HG02981 (cell line): ENCODE measurements around the gene KRT7.

ENCODE experiments used
- ATAC-seq: cut with Tn5 transposase; IDR thresholded peaks from one replicate; pipeline ENCODE4 v1.9.1; 2021; ENCODE audit warnings: mild to moderate bottlenecking, moderate library complexity; ENCODE audit not compliant: unreplicated experiment

KRT7 gene

DNA sequence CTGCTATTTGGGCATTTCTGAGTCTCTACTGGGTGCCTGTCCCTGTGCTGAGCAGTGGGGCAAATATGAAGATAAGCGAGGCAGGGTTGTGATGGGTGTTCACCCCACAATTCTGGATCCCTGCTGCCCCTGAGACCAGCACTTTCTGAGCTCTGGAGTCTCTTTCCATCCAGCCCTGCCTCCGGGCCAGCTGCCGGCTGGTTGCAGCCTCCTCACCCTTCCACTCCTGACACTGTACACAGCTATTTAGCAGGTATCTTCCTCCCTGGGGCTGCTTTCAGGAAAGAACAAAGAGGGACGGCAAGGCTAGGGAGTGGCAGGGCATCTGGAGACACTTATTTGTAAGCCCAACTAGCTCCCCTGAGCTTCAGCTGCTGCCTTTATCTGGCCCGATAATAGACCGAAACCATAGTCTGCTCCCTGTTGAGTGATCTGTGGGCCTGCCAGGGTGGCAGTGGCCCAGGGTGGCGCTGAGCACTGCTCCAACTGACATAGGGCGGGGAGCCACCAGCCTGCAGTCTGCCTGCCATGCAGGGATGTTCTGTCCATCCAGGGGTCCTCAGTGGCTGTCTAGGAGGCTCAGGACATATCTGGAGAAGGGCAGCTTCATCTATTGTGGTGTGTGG is 33.6 kb upstream of the KRT7 start:
- ATAC-seq = no peak

GRCh38 chr12:52200086-52200780 is 32.8 kb upstream of the KRT7 start:
- ATAC-seq = no peak

DNA sequence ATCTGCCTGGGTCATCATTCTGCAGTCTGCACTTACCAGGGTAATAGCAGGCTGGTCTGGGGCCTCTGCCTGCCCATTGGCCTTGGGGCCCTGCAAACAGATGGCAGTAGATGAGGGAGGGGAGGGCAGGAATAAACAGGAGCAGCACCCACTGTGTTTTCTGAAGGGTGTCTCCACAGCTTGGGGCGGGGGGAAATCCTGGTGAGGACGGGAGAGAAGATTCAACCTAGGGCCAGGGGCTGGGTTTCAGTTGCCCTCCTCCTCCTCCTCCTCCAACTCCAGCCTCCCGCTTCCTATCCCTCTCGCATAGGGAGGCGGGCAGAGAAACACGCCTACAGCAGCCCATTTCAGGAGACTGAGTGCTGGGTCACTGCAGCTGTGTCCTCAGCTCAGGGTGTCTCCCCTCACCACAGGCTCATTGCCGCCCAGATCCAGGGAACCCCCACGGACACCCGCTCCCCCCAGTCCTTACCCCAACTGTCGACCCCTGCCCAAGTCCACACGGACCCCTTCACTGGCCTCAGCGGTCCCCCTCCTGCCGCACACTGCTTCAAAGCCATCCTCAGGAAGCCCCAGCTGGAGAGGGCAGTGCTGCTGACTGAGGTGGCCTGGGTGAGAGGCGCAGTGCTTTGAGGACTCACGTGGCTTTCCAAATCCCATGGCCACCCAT is 32.1 kb upstream of the KRT7 start:
- ATAC-seq = no peak

DNA sequence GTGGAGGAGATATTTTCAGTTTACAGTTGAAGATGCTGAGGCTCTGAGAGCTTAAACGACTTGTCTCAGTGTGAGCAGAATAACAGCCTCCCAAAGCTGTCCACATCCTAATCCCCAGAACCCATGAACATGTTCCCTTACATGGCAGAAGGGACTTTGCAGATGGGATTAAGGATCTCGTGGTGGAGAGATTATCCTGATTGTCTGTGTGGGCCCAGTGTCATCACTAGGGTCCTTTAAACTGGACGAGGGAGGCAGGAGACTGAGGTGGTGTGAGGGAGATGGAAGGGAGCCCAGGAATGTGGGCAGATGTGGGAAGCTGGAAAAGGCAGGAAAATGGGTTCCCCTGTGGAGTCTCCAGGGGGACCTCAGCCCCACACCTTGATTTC is 31.6 kb upstream of the KRT7 start:
- no peak for ATAC-seq

- ATAC-seq = no peak
Observed at GRCh38 chr12:52202361-52203078, 30.5 kb upstream of the KRT7 start.

DNA sequence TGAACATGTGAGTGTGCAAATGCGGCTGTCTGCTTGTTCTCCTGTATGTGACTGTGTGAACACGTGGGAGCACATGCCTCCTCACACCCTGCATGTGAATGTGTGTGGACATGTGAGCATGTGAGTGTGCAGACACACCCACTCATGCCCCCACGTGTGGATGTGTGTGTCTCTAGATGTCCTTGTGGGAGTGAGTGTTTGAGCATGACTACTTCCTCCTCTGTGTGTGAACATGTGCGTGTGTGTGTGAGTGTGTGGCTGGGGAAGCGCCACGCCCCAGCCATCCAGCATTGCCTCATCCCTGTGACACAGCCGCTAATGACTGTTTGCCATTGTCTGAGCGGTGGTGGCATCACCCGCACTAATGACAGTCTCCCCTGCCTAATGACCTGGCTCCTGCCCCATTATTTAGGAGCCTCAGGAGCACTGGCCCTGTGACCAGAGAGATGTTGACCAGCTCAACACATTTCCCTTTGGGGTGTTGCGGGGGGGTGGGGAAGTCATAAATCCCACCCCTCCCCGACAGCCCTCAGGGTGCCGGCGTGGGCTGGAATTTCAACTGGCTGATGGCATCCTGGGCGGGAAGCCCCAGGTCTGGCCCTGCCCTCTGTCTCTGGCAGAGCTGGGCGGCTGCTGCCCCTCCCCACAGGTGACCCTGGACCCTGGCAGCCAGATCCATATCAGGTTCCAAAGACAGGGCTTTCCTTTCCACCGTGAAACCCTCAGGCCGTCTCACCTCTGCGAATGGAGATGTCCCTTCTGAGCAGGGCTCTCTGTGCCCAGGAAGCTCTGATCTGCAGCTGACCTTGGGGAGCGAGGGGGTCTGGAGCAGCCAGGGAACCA is 29.7 kb upstream of the KRT7 start:
- no peak for ATAC-seq

DNA sequence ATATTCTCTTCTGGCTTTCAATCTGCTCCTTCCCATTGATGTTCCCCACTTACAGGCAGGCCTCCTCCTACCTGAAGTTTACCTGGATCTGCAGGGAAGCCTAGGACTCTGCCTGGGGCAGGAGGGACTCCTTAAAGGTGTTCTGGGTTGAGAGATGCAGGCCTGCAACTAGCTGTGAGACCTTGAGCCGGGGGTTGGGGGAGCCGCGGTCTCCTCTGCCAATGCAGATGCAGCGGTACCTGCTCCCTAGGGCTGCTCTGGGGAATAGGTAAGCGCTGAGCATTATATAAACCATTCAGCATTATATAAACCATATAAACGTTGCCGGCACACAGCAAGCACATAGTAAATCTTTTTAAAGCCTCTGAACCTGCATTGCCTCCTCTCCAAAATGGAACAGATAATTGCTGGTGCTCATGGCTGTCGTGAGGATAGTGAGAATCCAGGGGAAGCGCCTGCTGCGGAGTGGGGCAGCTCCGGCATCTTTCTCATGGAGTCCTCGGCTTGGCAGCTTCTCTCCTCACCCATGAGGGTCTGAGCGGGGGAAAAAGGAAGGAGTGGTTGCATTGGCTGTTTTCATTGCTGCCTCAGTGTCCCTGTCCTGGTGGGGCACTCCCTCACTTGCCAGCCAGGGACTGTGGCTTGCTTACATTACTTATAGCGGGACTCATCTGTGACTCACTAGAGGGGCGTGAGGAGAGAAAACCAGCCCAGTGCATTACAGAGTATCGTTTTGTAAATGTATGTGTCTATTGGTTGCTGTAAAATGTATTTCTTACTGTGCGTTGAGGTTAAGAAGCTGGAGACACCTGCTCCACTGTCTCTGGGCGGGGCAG is 28.7 kb upstream of the KRT7 start:
- ATAC-seq = no peak

GRCh38 chr12:52204931-52205505 is 28.0 kb upstream of the KRT7 start:
- ATAC-seq = no peak

DNA sequence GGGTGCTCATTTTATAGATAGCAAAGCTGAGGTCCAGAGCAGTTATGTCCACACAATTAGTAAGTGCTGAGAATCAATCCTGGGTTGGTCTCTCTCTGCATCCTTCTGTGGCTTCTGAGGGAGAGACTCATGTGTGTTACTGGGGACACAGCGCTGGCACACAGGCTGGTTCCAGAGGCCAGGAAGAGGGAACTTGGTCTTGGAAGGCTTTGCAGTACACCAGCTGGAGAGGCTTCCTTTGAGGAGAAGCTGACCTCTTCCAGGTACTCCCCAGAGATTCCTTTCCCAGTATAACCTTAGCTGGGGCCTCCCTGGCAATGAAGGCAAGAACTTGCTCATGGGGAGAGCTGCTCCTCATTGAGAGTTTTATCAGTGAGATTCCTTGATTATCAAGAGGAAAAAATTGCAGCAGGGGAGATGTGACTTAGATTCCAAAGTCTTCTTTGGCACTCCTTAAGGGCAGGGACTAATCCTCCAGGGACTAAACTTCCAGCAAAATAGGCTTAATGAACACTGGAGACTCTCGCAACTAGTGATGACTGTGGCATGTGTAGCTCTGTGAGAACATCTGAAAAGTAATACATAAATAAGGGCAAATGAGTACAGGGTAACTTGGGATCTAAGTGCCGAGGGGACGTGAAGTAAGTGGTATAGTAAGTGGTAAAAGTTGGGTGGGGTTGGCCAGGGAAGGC is 27.3 kb upstream of the KRT7 start:
- ATAC-seq = no peak

GRCh38 chr12:52206304-52207040 is 26.6 kb upstream of the KRT7 start:
- no peak for ATAC-seq

DNA sequence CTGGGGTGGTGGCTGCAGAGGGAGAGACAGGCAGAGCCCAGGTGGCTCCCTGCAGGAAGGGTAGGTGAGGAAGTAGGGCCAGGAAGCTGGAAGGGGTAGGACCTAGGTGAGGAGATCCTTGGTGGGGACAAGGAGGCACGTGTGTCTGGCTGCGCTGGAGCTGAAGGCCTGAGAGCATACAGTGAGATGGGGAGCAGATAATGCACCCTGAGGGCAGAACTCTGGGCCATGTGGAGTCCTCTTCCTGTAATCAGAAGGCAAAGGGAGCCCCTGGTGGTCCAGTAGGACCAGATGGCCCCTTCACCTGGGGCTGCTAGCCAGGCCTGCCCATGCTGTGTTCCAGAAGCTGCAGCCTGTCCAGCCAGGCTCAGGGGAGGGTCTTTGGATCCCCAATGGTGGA is 25.9 kb upstream of the KRT7 start:
- no peak for ATAC-seq

- no peak for ATAC-seq
Observed at GRCh38 chr12:52207895-52208294, 25.1 kb upstream of the KRT7 start.

GRCh38 chr12:52208424-52209165 is 24.4 kb upstream of the KRT7 start:
- no peak for ATAC-seq

DNA sequence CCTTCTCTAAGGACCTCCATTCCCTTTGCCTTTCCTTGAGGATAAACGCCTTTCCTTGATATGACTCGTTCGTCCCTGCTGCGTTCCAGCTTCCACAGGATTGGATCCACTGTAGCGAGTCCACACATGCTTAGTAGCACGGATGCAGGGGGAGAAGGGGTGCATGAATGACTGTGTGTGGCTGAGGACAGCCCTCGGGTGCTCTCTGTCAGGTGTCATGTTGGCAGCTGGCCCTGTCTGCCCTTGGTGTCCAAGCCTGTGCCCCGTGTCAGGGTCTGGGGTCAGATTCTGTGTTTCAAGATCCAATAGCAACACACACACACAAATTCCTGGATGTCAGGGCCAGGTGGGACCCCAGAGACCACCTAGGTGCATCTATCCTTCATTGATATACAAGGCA is 23.7 kb upstream of the KRT7 start:
- no peak for ATAC-seq

DNA sequence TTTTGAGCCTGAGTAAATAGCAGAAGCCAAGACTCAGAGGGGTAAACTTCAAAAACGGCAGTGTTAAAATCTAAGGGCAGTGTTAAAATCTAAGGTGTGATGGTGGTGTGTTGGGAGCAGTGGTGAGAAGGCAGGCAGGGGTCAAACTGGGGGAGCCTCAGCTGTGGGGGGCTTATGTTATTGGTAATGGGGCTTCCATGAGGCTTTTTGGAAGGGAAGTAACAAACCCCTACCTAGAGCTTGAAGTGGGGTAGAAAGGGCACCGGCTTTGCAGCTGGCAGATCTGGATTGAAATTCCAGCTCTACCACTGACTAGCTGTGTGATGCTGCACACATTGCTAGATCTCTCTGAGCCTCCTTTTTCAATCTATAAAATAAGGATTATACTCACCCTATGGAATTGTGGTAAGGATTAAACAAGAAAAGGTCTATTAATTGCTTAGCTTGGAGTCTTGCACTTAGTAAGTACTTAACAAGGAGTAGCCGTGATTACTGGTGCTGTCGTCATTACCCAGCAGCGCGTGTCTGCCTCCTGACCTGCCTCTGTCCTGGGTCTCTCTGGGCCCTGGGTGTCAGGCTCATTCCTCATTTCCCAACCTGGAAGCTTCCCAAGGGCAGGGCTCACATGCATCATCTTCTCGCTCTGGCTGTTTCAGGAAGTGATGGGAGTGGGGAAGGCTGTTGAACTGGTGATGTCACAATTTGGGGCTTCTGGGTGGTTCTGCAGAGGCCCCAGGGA is 22.7 kb upstream of the KRT7 start:
- ATAC-seq = no peak

DNA sequence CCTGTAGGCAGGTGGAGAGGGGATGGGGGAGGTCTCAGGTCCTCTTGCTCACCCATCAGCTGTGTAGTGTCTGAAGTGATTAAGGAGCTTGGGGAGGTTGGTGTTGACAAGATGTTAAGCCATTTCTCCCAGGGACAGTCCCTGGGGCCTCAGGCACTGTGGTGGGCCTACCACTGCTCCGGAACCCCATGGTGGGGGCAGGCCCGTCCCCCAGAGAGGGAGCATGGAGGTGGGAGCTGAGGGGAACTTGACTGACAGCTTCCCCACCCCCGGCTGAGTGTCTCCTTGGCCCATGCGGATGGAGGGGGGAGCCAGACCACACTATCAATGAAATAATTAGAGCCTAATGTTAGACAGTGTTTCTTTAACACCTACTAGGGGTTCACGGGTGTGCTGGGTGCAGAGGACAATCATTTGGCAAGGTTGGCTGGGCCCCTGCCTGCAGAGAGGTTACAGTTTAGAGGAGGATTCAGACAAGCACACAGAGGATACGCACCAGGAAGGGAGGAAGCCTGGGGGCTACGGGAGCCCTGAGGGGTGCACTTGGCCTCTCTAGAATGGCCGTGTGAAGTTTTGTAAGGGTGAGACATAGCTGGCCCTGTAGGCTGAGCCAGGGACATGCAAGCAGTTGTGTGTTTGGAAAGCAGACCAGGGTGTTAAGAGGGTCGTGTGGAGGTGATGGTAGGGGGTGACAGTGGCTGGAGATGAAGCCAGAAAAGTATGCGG is 22.0 kb upstream of the KRT7 start:
- ATAC-seq = no peak
